ENCODE results near the gene GAS1. TPM values are rescaled to one million over a fixed set of nuclear protein-coding genes. Genes with fewer than 3 reads are reported as not detected.

Gene GAS1
- total RNA-seq, 4 donors from 2014 or later = 15.6 to 50.4 (median 29.0) TPM

- ATAC-seq (peak; percentile 49 to 54), DNase-seq (peak; percentile 38 to 72)
- Histone ChIP-seq H3K4me1 (peaks cover 16 to 18% of the 10 kb centered on the region in 2 donors), H3K27ac (peak overlapping the region; percentile 80 to 92 (median 84)), H3K36me3 (no peaks in the 10 kb centered on the region), H3K9me3 (no peaks in the 10 kb centered on the region), H3K4me3 (peak overlapping the region; percentile 77 to 96 (median 80)), H3K27me3 (peaks cover 5 to 23% (median 7%) of the 10 kb centered on the region in 3 donors)
- in situ Hi-C loops (cut with MboI; ENCODE audit: low sequenced_read_pairs in 4 of 4) (loop anchor here in 1 of 4 donors (25.0 kb wide), 1 partner anchor 459 kb away; no protein-coding TSS in a partner anchor), intact Hi-C loops (cut with DNase I; ENCODE audit: low total_unique reads) (loop anchor here (10.0 kb wide), 1 partner anchor 378 kb away; no protein-coding TSS in a partner anchor)
- TF ChIP-seq CTCF (IDR thresholded peaks at IDR 0.05 in 4 of 5, conservative IDR thresholded peaks at IDR 0.05 in 1 of 5) (peak in 2 of 5 experiments; percentile 9 to 12), POLR2A (IDR thresholded peaks at IDR 0.05) (peak; percentile 52 to 60)
Measured at GRCh38 chr9:86946201-86947145, 833 bp downstream of the GAS1 start.

GRCh38 chr9:86945728-86946200 is 1.5 kb downstream of the GAS1 start:
- H3K9me3 ChIP-seq = no peaks in the 10 kb centered on the region
- H3K27me3 ChIP-seq = peaks cover 5 to 27% (median 7%) of the 10 kb centered on the region in 3 donors
- intact Hi-C loops (cut with DNase I; ENCODE audit: low total_unique reads) = loop anchor here (10.0 kb wide), 1 partner anchor 379 kb away; no protein-coding TSS in a partner anchor
- no peak for TF ChIP-seq CTCF (IDR thresholded peaks at IDR 0.05 in 4 of 5, conservative IDR thresholded peaks at IDR 0.05 in 1 of 5)
- TF ChIP-seq POLR2A (IDR thresholded peaks at IDR 0.05) = no peak
- H3K36me3 ChIP-seq = no peaks in the 10 kb centered on the region
- peak overlapping the region; percentile 80 to 92 (median 84) for H3K27ac ChIP-seq
- peak overlapping the region; percentile 77 to 96 (median 80) for H3K4me3 ChIP-seq
- DNase-seq (no peak), ATAC-seq (peak in 1 of 2 donors; percentile 9)
- H3K4me1 ChIP-seq = peaks cover 16 to 18% of the 10 kb centered on the region in 2 donors
- in situ Hi-C loops (cut with MboI; ENCODE audit: low sequenced_read_pairs in 4 of 4) = loop anchor here in 1 of 4 donors (25.0 kb wide), 1 partner anchor 458 kb away; no protein-coding TSS in a partner anchor

- ATAC-seq = no peak
- no peak for DNase-seq
- peaks cover 16 to 18% of the 10 kb centered on the region in 2 donors for H3K4me1 ChIP-seq
- peak overlapping the region; percentile 80 to 92 (median 84) for H3K27ac ChIP-seq
- H3K9me3 ChIP-seq = no peaks in the 10 kb centered on the region
- H3K4me3 ChIP-seq = peak overlapping the region; percentile 77 to 96 (median 80)
- no peak for TF ChIP-seq POLR2A (IDR thresholded peaks at IDR 0.05)
- no peak for TF ChIP-seq CTCF (IDR thresholded peaks at IDR 0.05 in 4 of 5, conservative IDR thresholded peaks at IDR 0.05 in 1 of 5)
- H3K36me3 ChIP-seq = no peaks in the 10 kb centered on the region
- in situ Hi-C loops (cut with MboI; ENCODE audit: low sequenced_read_pairs in 4 of 4) = loop anchor here in 1 of 4 donors (25.0 kb wide), 1 partner anchor 458 kb away; no protein-coding TSS in a partner anchor
- intact Hi-C loops (cut with DNase I; ENCODE audit: low total_unique reads) = loop anchor here (10.0 kb wide), 1 partner anchor 380 kb away; no protein-coding TSS in a partner anchor
- peaks cover 5 to 27% (median 7%) of the 10 kb centered on the region in 3 donors for H3K27me3 ChIP-seq
Measured at GRCh38 chr9:86944796-86945727, 2.2 kb downstream of the GAS1 start.

All from gastrocnemius medialis (tissue), 4 donors.